ENCODE measurements around the gene RNF150.

Gene RNF150

DNA sequence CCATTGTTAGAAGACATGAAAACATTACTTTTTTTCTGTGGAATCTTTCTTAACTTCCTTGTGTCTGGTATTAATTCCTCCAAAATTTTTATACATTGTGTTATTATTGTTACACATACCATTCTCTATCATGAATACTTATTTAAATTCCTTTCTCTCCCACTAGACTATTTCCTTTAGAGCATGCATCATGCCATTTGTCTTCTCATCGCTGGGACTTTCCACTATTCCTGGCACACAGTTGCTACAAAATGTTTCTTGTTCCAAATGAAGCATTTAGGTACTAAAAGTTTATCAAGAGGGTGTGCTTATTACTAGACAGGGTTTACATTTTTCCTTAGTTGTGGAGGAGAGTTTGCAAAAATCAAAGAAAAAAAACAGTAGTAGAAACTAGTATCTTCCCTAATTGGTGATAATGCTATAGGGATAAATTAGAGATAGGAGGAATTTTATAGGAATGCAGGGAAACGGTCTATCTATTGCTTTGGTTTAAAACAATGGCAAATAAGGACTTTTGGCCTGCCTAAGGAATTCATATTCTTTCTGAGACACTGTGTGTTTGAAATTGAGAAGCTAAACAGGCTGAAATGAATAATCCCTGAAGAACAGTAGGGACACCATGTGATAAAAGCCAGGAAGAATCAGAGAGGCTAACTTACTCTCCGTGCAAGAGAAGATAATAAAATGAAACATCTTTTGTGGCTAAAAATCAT is 189.6 kb downstream of the RNF150 start:
- TF ChIP-seq, protein P1, sequence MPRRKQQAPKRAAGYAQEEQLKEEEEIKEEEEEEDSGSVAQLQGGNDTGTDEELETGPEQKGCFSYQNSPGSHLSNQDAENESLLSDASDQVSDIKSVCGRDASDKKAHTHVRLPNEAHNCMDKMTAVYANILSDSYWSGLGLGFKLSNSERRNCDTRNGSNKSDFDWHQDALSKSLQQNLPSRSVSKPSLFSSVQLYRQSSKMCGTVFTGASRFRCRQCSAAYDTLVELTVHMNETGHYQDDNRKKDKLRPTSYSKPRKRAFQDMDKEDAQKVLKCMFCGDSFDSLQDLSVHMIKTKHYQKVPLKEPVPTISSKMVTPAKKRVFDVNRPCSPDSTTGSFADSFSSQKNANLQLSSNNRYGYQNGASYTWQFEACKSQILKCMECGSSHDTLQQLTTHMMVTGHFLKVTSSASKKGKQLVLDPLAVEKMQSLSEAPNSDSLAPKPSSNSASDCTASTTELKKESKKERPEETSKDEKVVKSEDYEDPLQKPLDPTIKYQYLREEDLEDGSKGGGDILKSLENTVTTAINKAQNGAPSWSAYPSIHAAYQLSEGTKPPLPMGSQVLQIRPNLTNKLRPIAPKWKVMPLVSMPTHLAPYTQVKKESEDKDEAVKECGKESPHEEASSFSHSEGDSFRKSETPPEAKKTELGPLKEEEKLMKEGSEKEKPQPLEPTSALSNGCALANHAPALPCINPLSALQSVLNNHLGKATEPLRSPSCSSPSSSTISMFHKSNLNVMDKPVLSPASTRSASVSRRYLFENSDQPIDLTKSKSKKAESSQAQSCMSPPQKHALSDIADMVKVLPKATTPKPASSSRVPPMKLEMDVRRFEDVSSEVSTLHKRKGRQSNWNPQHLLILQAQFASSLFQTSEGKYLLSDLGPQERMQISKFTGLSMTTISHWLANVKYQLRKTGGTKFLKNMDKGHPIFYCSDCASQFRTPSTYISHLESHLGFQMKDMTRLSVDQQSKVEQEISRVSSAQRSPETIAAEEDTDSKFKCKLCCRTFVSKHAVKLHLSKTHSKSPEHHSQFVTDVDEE (CRISPR knock-in tag; IDR thresholded peaks at IDR 0.05), result no peak
- peak; percentile 79 for TF ChIP-seq ISL1 (CRISPR knock-in tag; IDR thresholded peaks at IDR 0.05)
- ATAC-seq, result peak; percentile 61

DNA sequence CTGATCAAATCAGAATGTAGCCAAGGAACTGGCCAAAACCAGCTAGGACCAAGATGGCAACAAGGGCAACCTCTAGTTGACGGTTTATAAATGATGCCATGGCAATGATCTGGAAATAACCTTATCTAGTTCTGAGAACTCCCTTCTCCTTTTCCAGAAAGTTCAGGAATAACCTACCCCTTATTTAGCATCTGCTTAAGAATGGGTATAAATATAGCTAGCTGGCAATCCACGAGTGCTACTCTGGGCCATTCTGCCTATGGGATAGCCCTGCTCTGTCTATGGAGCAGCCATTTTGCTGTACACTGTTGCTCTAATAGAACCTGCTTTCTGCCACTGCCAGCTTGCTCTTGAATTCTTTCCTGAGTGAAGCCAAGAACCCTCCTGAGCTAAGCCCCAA is 192.7 kb downstream of the RNF150 start:
- no peak for TF ChIP-seq RARB (CRISPR knock-in tag; IDR thresholded peaks at IDR 0.05)
- TF ChIP-seq ARNTL (CRISPR knock-in tag; IDR thresholded peaks at IDR 0.05; ENCODE audit: borderline replicate concordance, low read depth), result no peak
- no peak for ATAC-seq

DNA sequence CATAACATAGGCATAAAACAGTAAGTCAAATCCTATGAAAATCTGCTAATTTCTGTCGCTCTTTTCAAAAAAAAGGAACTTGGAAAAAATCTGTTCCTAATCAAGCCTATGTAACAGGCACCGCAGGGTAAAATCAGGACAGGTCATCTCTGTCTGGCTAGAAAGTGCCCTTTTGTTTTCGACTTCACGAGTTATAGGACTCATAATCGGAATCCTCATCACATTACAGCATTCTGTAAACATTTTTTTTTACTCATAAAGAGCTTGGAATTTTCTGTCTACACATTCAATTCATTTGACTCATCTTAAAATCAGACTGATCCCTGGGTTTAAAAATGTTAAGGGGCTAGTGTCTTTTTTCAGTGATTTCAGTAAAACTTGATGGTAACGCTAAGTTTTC is 195.4 kb downstream of the RNF150 start:
- TF ChIP-seq, protein P2, sequence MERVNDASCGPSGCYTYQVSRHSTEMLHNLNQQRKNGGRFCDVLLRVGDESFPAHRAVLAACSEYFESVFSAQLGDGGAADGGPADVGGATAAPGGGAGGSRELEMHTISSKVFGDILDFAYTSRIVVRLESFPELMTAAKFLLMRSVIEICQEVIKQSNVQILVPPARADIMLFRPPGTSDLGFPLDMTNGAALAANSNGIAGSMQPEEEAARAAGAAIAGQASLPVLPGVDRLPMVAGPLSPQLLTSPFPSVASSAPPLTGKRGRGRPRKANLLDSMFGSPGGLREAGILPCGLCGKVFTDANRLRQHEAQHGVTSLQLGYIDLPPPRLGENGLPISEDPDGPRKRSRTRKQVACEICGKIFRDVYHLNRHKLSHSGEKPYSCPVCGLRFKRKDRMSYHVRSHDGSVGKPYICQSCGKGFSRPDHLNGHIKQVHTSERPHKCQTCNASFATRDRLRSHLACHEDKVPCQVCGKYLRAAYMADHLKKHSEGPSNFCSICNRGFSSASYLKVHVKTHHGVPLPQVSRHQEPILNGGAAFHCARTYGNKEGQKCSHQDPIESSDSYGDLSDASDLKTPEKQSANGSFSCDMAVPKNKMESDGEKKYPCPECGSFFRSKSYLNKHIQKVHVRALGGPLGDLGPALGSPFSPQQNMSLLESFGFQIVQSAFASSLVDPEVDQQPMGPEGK (CRISPR knock-in tag; IDR thresholded peaks at IDR 0.05; ENCODE audit: borderline replicate concordance), result no peak
- TF ChIP-seq RARB (CRISPR knock-in tag; IDR thresholded peaks at IDR 0.05) (no peak), ZFP3 (CRISPR knock-in tag; IDR thresholded peaks at IDR 0.05) (no peak), ZNF70 (CRISPR knock-in tag; IDR thresholded peaks at IDR 0.05) (no peak), ZFP30 (CRISPR knock-in tag; IDR thresholded peaks at IDR 0.05) (no peak), TOX (CRISPR knock-in tag; IDR thresholded peaks at IDR 0.05; ENCODE audit: borderline replicate concordance) (no peak), ZNF565 (CRISPR knock-in tag; conservative IDR thresholded peaks at IDR 0.05; ENCODE audit: low read depth) (no peak), OSR1 (CRISPR knock-in tag; IDR thresholded peaks at IDR 0.05) (no peak), TCF4 (CRISPR knock-in tag; IDR thresholded peaks at IDR 0.05; ENCODE audit: borderline replicate concordance) (peak; percentile 81), ISL1 (CRISPR knock-in tag; IDR thresholded peaks at IDR 0.05) (peak; percentile 90), PPARA (CRISPR knock-in tag; IDR thresholded peaks at IDR 0.05; ENCODE audit: borderline replicate concordance) (no peak), SNAI2 (CRISPR knock-in tag; IDR thresholded peaks at IDR 0.05) (no peak), CSDC2 (CRISPR knock-in tag; IDR thresholded peaks at IDR 0.05) (no peak), ZNF8 (CRISPR knock-in tag; IDR thresholded peaks at IDR 0.05) (peak; percentile 53), BACH2 (CRISPR knock-in tag; IDR thresholded peaks at IDR 0.05; ENCODE audit: borderline replicate concordance) (no peak), GLIS3 (CRISPR knock-in tag; IDR thresholded peaks at IDR 0.05) (no peak), ESRRG (CRISPR knock-in tag; IDR thresholded peaks at IDR 0.05) (no peak), ZC3H10 (CRISPR knock-in tag; IDR thresholded peaks at IDR 0.05) (no peak), ARNTL (CRISPR knock-in tag; IDR thresholded peaks at IDR 0.05; ENCODE audit: borderline replicate concordance, low read depth) (no peak)
- TF ChIP-seq, protein P1 (CRISPR knock-in tag; IDR thresholded peaks at IDR 0.05), result peak; percentile 13; the same call in 1 of the 2 replicates
- TF ChIP-seq, protein P3, sequence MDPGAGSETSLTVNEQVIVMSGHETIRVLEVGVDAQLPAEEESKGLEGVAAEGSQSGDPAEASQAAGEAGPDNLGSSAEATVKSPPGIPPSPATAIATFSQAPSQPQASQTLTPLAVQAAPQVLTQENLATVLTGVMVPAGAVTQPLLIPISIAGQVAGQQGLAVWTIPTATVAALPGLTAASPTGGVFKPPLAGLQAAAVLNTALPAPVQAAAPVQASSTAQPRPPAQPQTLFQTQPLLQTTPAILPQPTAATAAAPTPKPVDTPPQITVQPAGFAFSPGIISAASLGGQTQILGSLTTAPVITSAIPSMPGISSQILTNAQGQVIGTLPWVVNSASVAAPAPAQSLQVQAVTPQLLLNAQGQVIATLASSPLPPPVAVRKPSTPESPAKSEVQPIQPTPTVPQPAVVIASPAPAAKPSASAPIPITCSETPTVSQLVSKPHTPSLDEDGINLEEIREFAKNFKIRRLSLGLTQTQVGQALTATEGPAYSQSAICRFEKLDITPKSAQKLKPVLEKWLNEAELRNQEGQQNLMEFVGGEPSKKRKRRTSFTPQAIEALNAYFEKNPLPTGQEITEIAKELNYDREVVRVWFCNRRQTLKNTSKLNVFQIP (CRISPR knock-in tag; IDR thresholded peaks at IDR 0.05; ENCODE audit: borderline replicate concordance, low read depth), result no peak
- TF ChIP-seq, protein P4, sequence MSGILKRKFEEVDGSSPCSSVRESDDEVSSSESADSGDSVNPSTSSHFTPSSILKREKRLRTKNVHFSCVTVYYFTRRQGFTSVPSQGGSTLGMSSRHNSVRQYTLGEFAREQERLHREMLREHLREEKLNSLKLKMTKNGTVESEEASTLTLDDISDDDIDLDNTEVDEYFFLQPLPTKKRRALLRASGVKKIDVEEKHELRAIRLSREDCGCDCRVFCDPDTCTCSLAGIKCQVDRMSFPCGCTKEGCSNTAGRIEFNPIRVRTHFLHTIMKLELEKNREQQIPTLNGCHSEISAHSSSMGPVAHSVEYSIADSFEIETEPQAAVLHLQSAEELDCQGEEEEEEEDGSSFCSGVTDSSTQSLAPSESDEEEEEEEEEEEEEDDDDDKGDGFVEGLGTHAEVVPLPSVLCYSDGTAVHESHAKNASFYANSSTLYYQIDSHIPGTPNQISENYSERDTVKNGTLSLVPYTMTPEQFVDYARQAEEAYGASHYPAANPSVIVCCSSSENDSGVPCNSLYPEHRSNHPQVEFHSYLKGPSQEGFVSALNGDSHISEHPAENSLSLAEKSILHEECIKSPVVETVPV (CRISPR knock-in tag; IDR thresholded peaks at IDR 0.05), result no peak
- TF ChIP-seq, protein P5, sequence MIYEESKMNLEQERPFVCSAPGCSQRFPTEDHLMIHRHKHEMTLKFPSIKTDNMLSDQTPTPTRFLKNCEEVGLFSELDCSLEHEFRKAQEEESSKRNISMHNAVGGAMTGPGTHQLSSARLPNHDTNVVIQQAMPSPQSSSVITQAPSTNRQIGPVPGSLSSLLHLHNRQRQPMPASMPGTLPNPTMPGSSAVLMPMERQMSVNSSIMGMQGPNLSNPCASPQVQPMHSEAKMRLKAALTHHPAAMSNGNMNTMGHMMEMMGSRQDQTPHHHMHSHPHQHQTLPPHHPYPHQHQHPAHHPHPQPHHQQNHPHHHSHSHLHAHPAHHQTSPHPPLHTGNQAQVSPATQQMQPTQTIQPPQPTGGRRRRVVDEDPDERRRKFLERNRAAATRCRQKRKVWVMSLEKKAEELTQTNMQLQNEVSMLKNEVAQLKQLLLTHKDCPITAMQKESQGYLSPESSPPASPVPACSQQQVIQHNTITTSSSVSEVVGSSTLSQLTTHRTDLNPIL (CRISPR knock-in tag; IDR thresholded peaks at IDR 0.05; ENCODE audit: low read depth), result peak; percentile 75
- ATAC-seq, result peak; percentile 87

Measured in SK-N-SH treated with all-trans-retinoic acid at 6 μM for 48 hours (cell line).